CD4-positive, alpha-beta T cell treated with Interferon alpha-2 for 1 hour (primary cell): ENCODE data around the gene HNRNPA1L2.
A peak's percentile ranks its signal among the peaks of the same experiment; 100 is the strongest.
"Not testable (repeated sequence)": the region's sequence is repeated elsewhere in the genome, so short reads cannot be mapped to it uniquely, and the experiment has no call there.

Experiments
- DNase-seq, 2 donors: peaks; one replicate each; pipeline ENCODE4 v3.0.0-alpha.2; 2020 to 2022

HNRNPA1L2 gene

DNA sequence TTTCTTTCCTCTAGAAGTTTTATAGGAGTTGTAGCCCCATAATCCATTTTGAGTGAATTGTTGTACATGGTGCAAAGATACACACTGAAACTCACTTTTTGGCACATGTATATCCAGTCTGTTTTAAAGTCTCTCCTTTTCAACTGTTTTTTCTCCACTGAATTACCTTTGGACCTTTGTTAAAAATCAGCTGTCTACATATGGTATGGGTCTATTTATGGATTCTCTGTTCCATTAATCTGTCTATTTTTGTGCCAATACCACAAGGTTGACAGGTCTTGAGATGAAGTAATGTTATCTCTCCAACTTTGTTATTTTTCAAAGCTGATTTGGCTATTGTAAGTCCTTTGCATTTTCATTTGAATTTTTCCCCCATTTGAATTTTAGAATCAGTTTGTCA, 4.7 kb downstream of the HNRNPA1L2 start:
- no peak for DNase-seq

- no peak for DNase-seq
Observed at GRCh38 chr13:52650731-52651130, 8.5 kb downstream of the HNRNPA1L2 start.

DNA sequence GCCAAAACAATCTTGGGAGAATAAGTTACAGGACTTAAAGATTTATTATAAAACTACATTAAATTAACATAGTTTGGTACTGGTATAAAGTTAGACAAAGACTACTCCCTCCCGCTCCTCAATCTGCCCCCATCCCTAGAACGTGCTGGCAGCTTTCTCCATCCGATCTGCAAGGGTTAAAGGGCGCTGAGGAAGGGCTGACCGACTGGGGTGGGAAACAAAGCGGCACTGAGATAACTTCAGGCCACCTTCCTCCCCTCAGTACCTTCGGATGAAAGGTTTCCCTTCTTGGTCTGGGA, 9.6 kb downstream of the HNRNPA1L2 start:
- no peak for DNase-seq

DNA sequence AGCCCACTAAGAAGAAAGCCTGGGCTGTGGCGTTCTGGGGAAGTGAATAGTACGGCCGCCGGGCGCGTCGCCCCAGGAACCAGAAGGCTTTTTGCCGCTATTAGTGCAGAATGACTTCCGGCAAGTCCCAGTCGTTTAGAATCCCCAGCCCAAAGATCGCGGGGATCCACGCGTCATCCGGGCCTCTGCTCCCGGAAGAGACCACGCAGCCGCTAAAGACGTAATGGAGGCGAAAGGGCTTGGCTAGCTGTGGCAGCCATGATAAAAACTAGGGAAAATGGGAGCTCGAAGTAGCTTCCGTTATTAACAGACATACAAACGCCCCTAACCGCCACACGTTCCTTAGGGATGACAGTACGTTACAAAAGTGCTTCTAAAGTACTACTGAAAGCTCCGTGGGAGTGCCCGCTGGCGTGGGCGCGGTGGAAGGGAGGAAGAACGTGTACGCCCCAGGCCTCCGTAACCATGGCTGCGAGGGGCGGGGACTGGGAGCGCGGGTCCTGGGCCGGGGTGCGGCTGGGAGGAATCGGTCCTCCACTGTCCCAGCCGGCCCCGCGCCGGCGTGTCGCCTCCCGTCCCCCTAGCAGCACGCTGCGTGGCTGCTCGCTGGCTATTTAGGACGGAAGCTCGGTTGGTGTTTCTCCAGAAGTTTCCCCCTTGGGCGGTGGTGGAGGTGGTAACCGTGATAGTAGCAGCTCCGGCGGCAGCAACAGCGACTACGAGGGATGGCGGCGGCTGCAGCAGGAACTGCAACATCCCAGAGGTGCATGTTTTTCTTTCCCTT, 10.2 kb downstream of the HNRNPA1L2 start, which contains the start of gene SUGT1:
SUGT1 (plus strand) TSS at position 641 of the 784 bp plus-strand sequence; CDS start at position 726, 85 bp downstream.
- peak; percentile 94 for DNase-seq

GRCh38 chr13:52652980-52653303, 10.7 kb downstream of the HNRNPA1L2 start:
- DNase-seq = no peak

GRCh38 chr13:52659340-52659739, 17.1 kb downstream of the HNRNPA1L2 start:
- no peak for DNase-seq

DNA sequence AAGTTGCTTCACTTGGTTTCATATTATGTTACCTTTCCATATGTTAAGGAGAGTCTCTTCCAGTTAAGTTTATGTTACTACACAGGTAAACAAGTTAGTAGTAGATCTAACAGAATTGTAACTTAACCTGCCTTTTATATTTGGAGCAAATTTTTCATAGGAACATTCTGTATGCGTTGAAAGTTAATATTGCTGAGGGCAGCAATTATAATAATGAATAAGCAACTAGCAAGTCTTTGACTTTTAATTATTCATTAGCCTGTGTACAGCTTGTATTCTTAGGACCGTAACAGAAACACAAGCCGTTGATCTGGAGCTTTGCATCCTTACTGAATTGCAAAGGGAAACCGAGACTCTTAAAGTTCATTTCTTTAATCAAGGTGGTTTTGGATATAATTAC, 22.0 kb downstream of the HNRNPA1L2 start:
- DNase-seq = no peak

DNA sequence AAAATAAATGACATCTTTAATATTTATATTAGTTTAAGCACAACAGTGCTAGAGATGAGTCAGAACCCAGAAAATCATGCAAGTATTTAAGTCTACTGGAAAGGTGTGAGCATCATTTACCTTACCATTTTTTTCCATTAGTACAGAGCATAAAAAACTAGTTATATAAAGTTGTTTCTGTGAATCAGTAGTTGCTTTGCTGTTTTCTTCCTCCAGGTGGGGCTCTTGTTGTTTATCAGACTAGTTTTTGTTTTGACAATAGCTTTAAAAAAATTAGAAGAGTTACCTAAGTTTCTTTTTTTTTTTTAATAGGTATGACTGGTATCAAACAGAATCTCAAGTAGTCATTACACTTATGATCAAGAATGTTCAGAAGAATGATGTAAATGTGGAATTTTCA, 23.1 kb downstream of the HNRNPA1L2 start:
- peak in 1 of 2 donors; percentile 40 for DNase-seq

- DNase-seq = no peak
Observed at GRCh38 chr13:52669677-52670076, 27.4 kb downstream of the HNRNPA1L2 start.

GRCh38 chr13:52670726-52671125, 28.5 kb downstream of the HNRNPA1L2 start:
- no peak for DNase-seq

DNA sequence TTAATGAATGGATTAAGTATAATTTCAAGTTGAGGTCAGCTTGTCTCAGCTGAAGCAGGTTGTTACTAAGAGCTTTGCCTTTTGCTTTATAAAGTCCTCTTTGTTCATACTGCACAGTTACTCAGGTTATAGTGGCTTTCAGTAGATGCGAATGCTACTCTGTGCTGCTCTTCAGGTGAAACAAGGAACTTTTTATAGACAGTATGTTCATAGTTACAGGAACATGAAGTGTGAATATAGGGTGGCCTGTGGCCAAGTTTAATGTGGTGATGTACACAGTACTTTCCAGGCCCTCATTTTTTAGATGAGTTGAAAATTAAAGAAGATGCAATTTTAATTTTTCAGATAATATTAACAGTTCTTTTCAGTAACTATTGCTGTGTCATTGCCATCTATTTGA, 31.2 kb downstream of the HNRNPA1L2 start:
- no peak for DNase-seq

DNA sequence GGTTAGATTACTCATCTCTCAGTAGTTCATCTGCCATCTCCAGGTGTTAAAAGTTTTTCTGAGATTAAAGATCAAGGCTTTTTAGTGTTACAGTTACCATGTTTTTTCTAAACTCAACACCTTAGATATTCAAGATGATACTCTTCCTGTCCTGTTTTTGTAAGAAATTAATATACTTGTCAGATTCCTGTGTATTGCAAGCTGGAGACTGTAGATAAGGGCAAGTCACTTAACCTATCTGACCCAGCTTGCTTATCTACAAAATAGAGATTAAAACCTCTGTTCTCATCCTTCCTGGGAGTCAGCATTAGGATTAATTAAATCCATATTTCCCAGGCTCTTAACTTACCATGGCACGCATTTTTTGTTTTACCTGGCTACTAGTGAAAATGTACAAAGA, 35.6 kb downstream of the HNRNPA1L2 start:
- DNase-seq = no peak

GRCh38 chr13:52685806-52686205, 43.6 kb downstream of the HNRNPA1L2 start:
- not testable (repeated sequence) for DNase-seq

- no peak for DNase-seq
Observed at GRCh38 chr13:52686376-52686775, 44.1 kb downstream of the HNRNPA1L2 start.
